HG03442 (cell line): ENCODE measurements around the gene FECH.
A peak's percentile ranks its signal among the peaks of the same experiment; 100 is the strongest.
"Not testable (repeated sequence)": the region's sequence is repeated elsewhere in the genome, so short reads cannot be mapped to it uniquely, and the experiment has no call there.

Source experiments
- ATAC-seq: cut with Tn5 transposase; IDR thresholded peaks from one replicate; pipeline ENCODE4 v1.9.1; 2021; ENCODE audit warnings: mild to moderate bottlenecking, moderate library complexity; ENCODE audit not compliant: unreplicated experiment

Gene FECH

GRCh38 chr18:57533868-57534510 lies 52.5 kb downstream of the FECH start:
- ATAC-seq = no peak

GRCh38 chr18:57533006-57533867 lies 53.3 kb downstream of the FECH start:
- ATAC-seq = no peak

GRCh38 chr18:57529151-57529550 lies 57.4 kb downstream of the FECH start:
- ATAC-seq = no peak

GRCh38 chr18:57527556-57528229 lies 58.8 kb downstream of the FECH start:
- ATAC-seq = no peak

GRCh38 chr18:57523171-57523956 lies 63.1 kb downstream of the FECH start:
- peak; percentile 82 for ATAC-seq

GRCh38 chr18:57522348-57522747 lies 64.2 kb downstream of the FECH start:
- not testable (repeated sequence) for ATAC-seq

GRCh38 chr18:57519668-57520424 lies 66.7 kb downstream of the FECH start:
- ATAC-seq = no peak

- no peak for ATAC-seq
Measured at GRCh38 chr18:57518533-57518932, 68.0 kb downstream of the FECH start.

GRCh38 chr18:57516056-57516455 lies 70.4 kb downstream of the FECH start:
- ATAC-seq = no peak

- ATAC-seq = no peak
Measured at GRCh38 chr18:57505231-57505630, 81.3 kb downstream of the FECH start.

- ATAC-seq = no peak
Measured at GRCh38 chr18:57502624-57503023, 83.9 kb downstream of the FECH start.

GRCh38 chr18:57498682-57499256 lies 87.7 kb downstream of the FECH start:
- no peak for ATAC-seq
